Activated CD4-positive, alpha-beta T cell treated with anti-CD3 and anti-CD28 coated beads, Interleukin-2, Interleukin-6, amounts not matched to agents 100 ng/mL and 50 ng/mL, durations not matched to agents 16 hours and 8 hours (primary cell): ENCODE data around the gene DAB2IP.
"Not testable (repeated sequence)": the region's sequence is repeated elsewhere in the genome, so short reads cannot be mapped to it uniquely, and the experiment has no call there.

Source experiments
- DNase-seq: peaks from one replicate; pipeline ENCODE4 v3.0.0-alpha.2; 2020

DAB2IP gene

DNA sequence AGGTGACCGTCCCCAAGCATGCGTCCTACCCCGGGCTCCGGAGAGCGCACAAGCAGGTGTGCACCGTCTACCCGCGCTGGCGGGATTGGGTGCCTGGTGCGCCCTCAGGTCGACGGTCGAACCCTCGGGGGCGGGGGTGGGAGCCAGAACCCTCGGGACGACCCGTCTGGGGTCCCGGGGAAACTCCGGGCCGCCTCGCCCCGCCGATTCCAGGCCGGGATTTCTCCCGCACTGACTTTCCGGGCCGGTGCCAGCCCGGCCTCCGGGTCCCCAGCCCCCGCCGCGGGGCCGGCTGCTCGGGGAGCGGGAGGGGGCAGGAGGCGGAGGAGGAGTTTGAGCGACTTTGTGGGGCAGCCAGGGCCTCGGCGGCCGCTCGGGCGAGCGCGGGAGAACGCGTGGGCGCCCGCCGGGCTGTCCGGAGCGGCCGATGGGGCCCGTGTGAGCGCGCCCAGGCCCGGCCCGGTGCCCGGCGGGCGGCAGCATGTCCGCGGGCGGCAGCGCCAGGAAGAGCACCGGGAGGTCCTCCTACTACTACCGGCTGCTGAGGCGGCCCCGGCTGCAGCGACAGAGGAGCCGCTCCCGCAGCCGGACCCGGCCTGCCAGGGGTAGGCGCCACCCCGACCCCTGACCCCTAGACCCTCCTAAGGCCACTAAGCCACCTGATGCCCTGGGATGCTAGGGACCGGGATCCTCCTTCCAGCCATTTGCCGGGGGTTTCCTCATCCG is at the start of gene DAB2IP:
TSS of gene DAB2IP (plus strand) at position 340 of the 726 bp plus-strand sequence. CDS start at position 482, 142 bp downstream.
- DNase-seq: no peak

GRCh38 chr9:121603028-121603427 is 48.4 kb upstream of the DAB2IP start:
- DNase-seq: no peak

DNA sequence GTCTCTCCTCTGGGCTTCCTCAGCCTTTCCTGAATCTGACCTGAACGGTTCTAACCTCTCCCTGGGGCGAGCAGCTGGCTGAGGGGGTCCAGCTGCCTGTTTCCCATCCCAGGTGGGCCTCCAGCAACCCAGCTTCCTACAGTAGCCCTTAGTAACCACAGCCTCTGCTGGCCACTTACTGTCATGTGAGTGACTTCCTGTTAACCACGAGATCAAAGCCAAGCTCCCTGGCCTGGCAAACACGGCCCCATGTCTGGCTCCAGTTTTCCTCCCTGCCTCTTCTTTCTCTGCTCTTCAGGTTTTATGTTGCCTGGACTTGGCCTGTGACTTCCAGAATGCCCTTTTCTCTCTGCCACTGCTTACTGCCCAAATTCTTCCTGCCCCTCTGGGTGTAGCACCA is 47.2 kb upstream of the DAB2IP start:
- no peak for DNase-seq

- DNase-seq: no peak
Observed at GRCh38 chr9:121604654-121605053, 46.8 kb upstream of the DAB2IP start.

DNA sequence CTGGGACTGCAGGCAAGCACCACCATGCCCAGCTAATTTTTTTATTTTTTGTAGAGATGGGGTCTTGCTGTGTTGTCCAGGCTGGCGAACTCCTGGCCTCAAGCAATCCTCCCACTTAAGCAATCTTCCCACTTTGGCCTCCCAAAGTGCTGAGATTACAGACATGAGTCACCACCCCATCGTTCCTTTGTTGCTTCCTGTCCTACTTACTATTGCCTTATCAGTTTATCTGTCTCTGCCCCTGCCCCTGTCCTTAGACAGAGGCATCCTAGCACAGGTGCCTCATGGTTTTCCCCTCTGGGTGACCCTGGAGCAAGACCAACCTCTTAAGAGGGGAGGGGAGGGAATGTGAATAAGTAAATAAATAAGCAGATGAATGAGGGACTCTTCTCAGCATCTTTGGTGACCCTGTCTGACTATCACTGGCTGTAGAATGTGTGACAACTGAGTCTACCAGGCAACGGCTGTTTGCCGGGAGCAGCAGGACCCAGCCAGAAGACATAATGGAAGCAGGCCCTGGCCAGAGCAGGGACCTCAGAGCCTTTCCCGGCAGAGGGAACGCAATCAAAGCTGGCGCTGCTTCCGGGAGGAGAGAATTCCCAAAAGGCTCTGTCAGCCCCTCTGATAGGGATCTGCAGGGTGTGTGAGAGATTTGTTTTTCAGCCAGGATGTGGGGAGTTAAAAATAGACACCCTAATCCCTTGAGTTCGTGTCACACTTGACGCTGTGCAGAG is 43.8 kb upstream of the DAB2IP start:
- DNase-seq: no peak

GRCh38 chr9:121608168-121608853 is 43.1 kb upstream of the DAB2IP start:
- DNase-seq: no peak

DNA sequence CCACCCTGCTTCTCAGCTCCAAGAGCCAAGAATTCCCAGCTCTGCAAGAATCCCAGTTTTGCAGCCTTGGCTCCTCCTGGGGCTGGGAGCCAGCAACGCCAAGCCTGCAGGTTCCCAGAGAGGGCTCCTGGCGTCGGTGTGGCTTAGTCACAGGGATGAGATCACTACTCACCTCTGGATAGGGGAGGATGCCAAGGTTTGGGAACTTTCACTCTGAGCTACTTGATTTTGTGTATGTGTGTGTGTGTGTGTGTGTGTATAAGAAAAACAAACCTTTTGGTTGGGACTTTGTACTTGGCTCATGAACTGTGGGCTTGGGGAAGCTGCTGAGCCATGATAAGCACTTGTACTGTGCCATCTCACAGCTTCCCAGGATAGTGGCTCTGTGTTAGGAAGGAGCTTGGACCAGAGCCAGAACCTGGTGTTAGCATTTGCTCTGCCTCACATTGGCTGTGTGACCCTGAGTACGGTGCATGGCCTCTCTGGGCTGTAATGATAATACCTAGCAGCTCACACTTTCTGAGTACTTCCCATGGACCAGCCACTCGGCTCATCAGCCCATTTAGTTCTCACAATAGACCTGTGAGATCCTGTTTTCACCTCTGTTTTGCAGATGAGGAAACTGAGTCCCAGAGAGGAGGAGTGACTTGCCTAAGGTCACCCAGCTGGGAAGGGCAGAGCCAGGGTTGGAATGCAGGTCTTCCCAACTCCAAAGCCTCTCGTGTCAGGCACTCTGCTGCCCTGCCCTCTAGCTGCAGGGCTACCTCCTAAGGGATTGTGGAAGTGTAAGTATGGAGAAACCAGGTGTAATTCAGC is 41.4 kb upstream of the DAB2IP start:
- DNase-seq: no peak

- DNase-seq: no peak
Observed at GRCh38 chr9:121610638-121610953, 40.8 kb upstream of the DAB2IP start.

GRCh38 chr9:121612511-121612998 is 38.9 kb upstream of the DAB2IP start:
- no peak for DNase-seq

- DNase-seq: no peak
Observed at GRCh38 chr9:121613009-121613752, 38.3 kb upstream of the DAB2IP start.

DNA sequence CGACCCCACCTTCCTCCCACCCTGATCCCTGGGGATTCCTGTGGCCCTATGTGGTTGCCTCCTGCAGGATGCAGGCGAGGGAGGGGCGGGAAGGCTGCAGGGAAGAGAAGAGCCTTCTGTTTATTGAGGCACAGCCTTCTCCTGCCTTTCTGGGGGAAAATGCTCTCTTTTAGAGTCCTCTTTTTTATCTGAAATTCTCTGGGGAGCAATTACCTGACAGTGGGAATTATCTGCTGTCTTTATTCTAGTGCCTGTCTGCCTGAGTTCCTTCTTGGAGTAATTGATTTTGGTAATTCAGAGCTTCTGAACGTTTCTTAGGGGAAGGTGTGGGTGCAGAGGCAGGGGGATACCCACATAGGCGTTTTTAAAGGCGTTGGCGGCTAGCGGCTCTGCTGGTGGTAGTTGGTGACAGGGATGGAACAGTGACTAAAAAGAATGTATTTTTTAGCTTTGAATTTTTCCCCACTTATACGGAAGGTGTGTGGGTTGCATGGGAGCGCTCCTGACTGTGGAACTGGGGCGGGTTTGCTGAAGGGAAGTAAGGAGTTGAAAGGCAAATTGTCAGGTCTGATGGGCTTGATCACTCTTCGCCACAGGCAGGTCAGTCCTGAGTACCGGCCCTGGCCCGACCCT is 35.2 kb upstream of the DAB2IP start:
- no peak for DNase-seq

- DNase-seq: no peak
Observed at GRCh38 chr9:121618504-121618903, 32.9 kb upstream of the DAB2IP start.

DNA sequence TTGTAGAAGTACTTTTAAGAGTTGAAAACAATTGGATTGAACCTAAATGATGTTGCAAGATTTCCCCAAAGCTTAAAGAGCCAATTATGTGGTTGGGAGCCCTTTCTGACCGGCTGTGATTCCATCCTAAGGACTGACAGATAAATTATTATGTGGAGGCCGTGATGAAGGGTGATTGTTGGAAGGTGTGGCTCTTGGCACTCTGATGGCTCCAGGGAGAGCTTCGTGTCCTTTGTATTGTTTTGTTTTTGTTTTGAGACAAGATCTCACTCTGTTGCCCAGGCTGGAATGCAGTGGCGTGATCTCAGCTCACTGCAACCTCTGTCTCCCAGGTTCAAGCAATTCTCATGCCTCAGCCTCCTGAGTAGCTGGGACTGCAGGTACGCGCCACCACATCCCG is 32.5 kb upstream of the DAB2IP start:
- DNase-seq: not testable (repeated sequence)

- no peak for DNase-seq
Observed at GRCh38 chr9:121619545-121620324, 31.7 kb upstream of the DAB2IP start.

DNA sequence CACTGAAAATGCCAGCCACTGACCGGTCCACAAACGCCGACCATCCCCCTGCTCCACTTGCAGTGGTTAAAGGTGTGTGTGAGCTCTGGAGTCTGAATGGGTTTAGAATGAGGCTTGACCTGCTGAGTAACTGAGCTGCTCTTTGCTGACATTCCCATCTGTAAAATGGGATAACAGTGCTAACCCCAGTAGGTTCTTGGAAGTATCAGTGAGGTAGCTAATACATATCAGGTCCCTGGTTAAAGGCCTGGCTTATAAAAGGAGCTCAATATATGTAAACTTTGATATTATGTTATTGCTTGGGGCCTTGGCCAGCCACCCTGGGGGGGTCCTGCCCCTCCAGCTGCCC is 31.1 kb upstream of the DAB2IP start:
- DNase-seq: no peak

DNA sequence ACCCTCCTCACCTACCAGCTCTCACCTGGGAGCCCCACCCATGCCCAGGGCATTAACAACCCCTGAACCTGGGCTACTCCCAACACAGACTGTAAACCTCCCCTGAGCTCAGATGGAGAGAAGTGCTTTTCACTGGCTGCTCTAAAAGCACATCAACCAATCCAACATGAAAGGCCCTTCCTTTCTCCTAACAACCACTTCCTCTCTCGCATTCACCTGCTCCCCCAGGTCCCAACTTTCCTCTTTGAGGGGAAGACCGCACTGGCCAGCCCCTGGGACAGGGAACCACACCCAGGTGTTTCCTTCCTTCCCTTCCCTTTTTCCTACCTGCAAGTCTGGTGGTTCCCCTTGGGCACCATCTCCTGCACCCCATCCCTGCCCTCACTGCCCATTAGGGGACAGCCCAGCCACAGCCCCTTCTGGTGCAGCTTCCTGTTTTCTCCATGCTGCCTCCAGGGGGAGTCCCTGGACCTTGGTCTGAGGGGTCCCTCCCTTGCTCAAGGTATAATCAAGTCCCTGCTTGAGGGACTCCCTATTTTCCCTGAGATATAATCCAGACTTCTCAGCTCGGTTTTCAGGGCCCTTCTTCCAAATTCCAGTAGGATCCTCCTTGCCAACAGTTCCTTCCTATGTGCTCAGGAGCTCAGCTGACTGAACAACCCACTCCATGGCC is 30.5 kb upstream of the DAB2IP start:
- peak; percentile 11 for DNase-seq

GRCh38 chr9:121622387-121623203 is 28.8 kb upstream of the DAB2IP start:
- no peak for DNase-seq

- not testable (repeated sequence) for DNase-seq
Observed at GRCh38 chr9:121623430-121623829, 28.0 kb upstream of the DAB2IP start.

DNA sequence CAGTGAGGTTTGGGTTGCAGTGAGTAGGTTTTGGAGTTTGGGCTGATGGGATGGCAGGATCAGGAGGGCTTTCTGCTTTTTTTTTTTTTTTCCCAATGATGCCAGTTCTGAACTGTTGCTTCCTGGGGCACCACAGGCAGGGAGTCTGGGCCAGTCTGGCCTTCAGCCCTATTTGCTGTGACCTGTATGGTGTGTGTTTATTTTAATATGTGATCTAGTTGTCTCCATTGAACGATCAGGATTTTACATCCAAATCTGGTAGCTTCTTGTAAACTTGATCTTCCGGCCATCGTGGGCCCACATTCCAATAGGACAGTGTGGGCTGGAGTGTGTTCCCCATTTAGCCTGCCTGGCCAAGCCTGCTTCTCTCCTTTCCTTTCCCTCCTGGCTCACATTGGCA is 25.8 kb upstream of the DAB2IP start:
- no peak for DNase-seq
